PC-9 (cell line): ENCODE results near the gene PRR15. TPM values are rescaled to one million over a fixed set of nuclear protein-coding genes. Genes with fewer than 3 reads are reported as not detected.
A peak's percentile ranks its signal among the peaks of the same experiment; 100 is the strongest.

Experiments
- BruUV-seq: library from RNA; stranded (reverse); fragments of 400-500 nt; replicated peaks from 2 replicates; lab custom pipeline; 2021; lab: Mats Ljungman, UMichigan
- CTCF ChIA-PET: fragments of 300-600 bp; sonication (Branson Sonifier 250); formaldehyde crosslinking; loops from one replicate; lab custom pipeline; 2022; ENCODE audit warnings: antibody characterized with exemption; lab: Charles Lee
- POLR2A ChIA-PET: fragments of 300-600 bp; sonication (Branson Sonifier 250); formaldehyde crosslinking; loops from one replicate; lab custom pipeline; 2022; ENCODE audit warnings: antibody characterized with exemption; ENCODE audit not compliant: unreplicated experiment; lab: Charles Lee
- DNase-seq, 2 experiments: peaks; one replicate each; pipeline versions ENCODE4 v3.0.0 to v3.0.0-alpha.2; 2015 to 2022; ENCODE audit warnings: mixed read lengths in 1 of 2
- H2AFZ ChIP-seq: fragments of 200-600 bp; sonication (generic); 2 replicates; pipeline ENCODE4 v1.8.1; 2017; ENCODE audit warnings: antibody characterized with exemption
- H3F3A ChIP-seq: fragments of 200-600 bp; sonication (generic); 2 replicates; pipeline ENCODE4 v1.8.1; 2017; ENCODE audit warnings: antibody characterized with exemption, mild to moderate bottlenecking, low read depth; ENCODE audit not compliant: insufficient read depth
- H3K27ac ChIP-seq: fragments of 200-600 bp; sonication (generic); 2 replicates; pipeline ENCODE4 v1.6.1; 2016; ENCODE audit warnings: mixed run types
- H3K27me3 ChIP-seq: fragments of 200-600 bp; sonication (generic); 2 replicates; pipeline ENCODE4 v1.6.1; 2016; ENCODE audit warnings: low read depth, mixed run types; ENCODE audit not compliant: insufficient read depth
- H3K36me3 ChIP-seq: fragments of 200-600 bp; sonication (generic); 2 replicates; pipeline ENCODE4 v1.6.1; 2016; ENCODE audit warnings: low read depth, mixed run types
- H3K4me1 ChIP-seq: fragments of 200-600 bp; sonication (generic); replicated peaks from 2 replicates; pipeline ENCODE4 v1.6.1; 2016; ENCODE audit warnings: mixed run types; ENCODE audit not compliant: insufficient read depth
- H3K4me2 ChIP-seq: fragments of 200-600 bp; sonication (generic); 2 replicates; pipeline ENCODE4 v1.6.1; 2017; ENCODE audit warnings: mixed run types
- H3K4me3 ChIP-seq: fragments of 200-600 bp; sonication (generic); 2 replicates; pipeline ENCODE4 v1.6.1; 2016; ENCODE audit warnings: mixed run types
- H3K79me2 ChIP-seq: fragments of 200-600 bp; sonication (generic); 2 replicates; pipeline ENCODE4 v1.6.1; 2017; ENCODE audit warnings: low read depth, mixed run types
- H3K9me2 ChIP-seq: fragments of 200-600 bp; sonication (generic); 2 replicates; pipeline ENCODE4 v1.8.1; 2017; ENCODE audit warnings: mild to moderate bottlenecking; ENCODE audit not compliant: insufficient read depth
- H3K9me3 ChIP-seq: fragments of 200-600 bp; sonication (generic); 2 replicates; pipeline ENCODE4 v1.8.1; 2016; ENCODE audit warnings: low read depth; ENCODE audit not compliant: insufficient read depth
- H4K20me1 ChIP-seq: fragments of 200-600 bp; sonication (generic); 2 replicates; pipeline ENCODE4 v1.8.1; 2017; ENCODE audit not compliant: insufficient read depth
- EZH2 ChIP-seq: fragments of 200-600 bp; sonication (generic); IDR thresholded peaks from 2 replicates; pipeline ENCODE4 v1.8.0; 2017; ENCODE audit warnings: antibody characterized with exemption, low read depth
- intact Hi-C: fragments of 100-400 bp; cut with micrococcal nuclease; formaldehyde crosslinking; loops from one replicate; pipeline ENCODE4 v1.10.0; 2022; ENCODE audit not compliant: unreplicated experiment
- total RNA-seq: library from RNA; stranded (reverse); gene quantifications from 2 replicates; pipeline ENCODE4 v1.2.3, GENCODE V29; 2021
- TF ChIP-seq, protein P1 (sequence below): fragments of 200-600 bp; sonication (generic); conservative IDR thresholded peaks from 2 replicates; pipeline ENCODE4 v1.6.1; 2017; ENCODE audit warnings: mixed run types, antibody characterized with exemption, mild to moderate bottlenecking, moderate library complexity

PRR15 gene
- total RNA-seq, 1 experiment from 2014 or later = 64.9 TPM

DNA sequence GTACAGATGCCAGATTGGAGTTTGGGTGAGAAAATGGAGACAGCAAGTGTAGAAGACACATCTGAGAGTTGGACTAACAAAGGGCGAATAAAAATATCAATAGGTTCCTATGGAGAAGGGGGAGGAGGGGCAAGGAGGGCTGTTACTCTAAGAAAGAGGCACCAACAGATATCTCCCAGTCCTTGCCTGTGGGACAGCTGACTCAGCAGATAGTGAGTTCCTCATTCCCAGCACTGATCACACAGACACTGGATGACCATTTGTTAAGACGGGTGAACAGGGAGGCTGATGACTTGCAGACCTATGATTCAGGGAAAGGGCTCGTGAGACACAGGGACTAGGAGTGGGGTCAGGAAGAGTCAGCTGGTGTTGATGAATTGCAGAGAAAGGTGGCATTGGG lies 5.7 kb upstream of the PRR15 start:
- Histone ChIP-seq H3K79me2 (peaks cover 26% of the 10 kb centered on the region), H3K9me3 (peaks cover 6% of the 10 kb centered on the region; the same call in 1 of the 2 replicates), H3K36me3 (peaks cover 25% of the 10 kb centered on the region; the same call in 1 of the 2 replicates), H3F3A (peaks cover under 1% of the 10 kb centered on the region; the same call in 1 of the 2 replicates), H3K27me3 (no peaks in the 10 kb centered on the region), H3K4me1 (peaks cover 12% of the 10 kb centered on the region; the same call in 1 of the 2 replicates), H3K9me2 (0 out of 2 replicates have a peak, but pooled peaks cover 5% of the 10 kb centered on the region), H4K20me1 (no peaks in the 10 kb centered on the region), H3K27ac (no peak overlapping the region), H3K4me2 (no peak overlapping the region), H3K4me3 (no peak overlapping the region), H2AFZ (no peak overlapping the region)
- CTCF ChIA-PET = no interaction called here
- TF ChIP-seq, protein P1, sequence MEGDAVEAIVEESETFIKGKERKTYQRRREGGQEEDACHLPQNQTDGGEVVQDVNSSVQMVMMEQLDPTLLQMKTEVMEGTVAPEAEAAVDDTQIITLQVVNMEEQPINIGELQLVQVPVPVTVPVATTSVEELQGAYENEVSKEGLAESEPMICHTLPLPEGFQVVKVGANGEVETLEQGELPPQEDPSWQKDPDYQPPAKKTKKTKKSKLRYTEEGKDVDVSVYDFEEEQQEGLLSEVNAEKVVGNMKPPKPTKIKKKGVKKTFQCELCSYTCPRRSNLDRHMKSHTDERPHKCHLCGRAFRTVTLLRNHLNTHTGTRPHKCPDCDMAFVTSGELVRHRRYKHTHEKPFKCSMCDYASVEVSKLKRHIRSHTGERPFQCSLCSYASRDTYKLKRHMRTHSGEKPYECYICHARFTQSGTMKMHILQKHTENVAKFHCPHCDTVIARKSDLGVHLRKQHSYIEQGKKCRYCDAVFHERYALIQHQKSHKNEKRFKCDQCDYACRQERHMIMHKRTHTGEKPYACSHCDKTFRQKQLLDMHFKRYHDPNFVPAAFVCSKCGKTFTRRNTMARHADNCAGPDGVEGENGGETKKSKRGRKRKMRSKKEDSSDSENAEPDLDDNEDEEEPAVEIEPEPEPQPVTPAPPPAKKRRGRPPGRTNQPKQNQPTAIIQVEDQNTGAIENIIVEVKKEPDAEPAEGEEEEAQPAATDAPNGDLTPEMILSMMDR = no peak
- no peak for TF ChIP-seq EZH2
- intact Hi-C loops = no loop called here
- DNase-seq = peak in 1 of 2 experiments; percentile 28
- BruUV-seq = no TSS peak
- POLR2A ChIA-PET = interaction anchor here (0.5 to 0.9 kb wide), 2 partner anchors 62 to 127 kb away, joined by 3 to 7 read pairs; no protein-coding TSS in a partner anchor

DNA sequence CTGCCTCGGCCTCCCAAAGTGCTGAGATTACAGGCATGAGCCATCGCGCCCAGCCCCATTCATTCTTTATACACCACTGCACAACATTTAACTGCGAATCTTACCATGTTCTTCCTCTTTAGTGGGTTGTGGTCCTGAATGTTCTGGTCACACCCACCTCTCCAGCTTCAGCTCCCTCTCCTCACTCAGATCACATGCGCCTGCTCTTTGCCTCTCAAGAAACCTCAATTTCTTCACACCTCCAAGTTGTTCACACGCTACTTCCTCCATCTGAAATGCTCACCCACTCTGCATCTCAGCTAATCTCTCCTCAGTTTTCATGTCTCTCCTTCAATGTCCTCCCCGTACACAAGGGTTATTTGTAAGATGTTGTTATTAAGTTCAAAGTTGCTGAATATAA lies 2.4 kb upstream of the PRR15 start:
- Histone ChIP-seq H3K36me3 (peaks cover 18% of the 10 kb centered on the region), H3K4me3 (peak overlapping the region; percentile 72; the same call in 1 of the 2 replicates), H3K9me2 (no peaks in the 10 kb centered on the region), H4K20me1 (no peaks in the 10 kb centered on the region), H3K79me2 (peaks cover 54% of the 10 kb centered on the region), H3F3A (peaks cover 28% of the 10 kb centered on the region), H3K4me1 (peaks cover 21% of the 10 kb centered on the region), H3K27ac (no peak overlapping the region), H3K27me3 (no peaks in the 10 kb centered on the region), H3K4me2 (peak overlapping the region; percentile 91), H3K9me3 (no peaks in the 10 kb centered on the region), H2AFZ (no peak overlapping the region)
- DNase-seq = peak in 1 of 2 experiments; percentile 19
- intact Hi-C loops = loop anchor here (5.0 to 10.0 kb wide), 2 partner anchors 124 to 316 kb away; no protein-coding TSS in a partner anchor
- CTCF ChIA-PET = interaction anchor here (0.5 kb wide), 1 partner anchor 16 kb away, joined by 3 read pairs; no protein-coding TSS in a partner anchor
- TF ChIP-seq, protein P1 = no peak
- TF ChIP-seq EZH2 = no peak
- POLR2A ChIA-PET = no interaction called here
- BruUV-seq = no TSS peak

- CTCF ChIA-PET = interaction anchor here (0.7 to 1.0 kb wide), 3 partner anchors 8 to 359 kb away, joined by 3 read pairs; no protein-coding TSS in a partner anchor
- peak overlapping the region; percentile 72 for H3K4me3 ChIP-seq
- H3K27ac ChIP-seq = peak overlapping the region; percentile 92
- peaks cover 6% of the 10 kb centered on the region; the same call in 1 of the 2 replicates for H3K9me3 ChIP-seq
- intact Hi-C loops = loop anchor here (2.0 to 10.0 kb wide), 4 partner anchors 122 to 636 kb away; no protein-coding TSS in a partner anchor
- peaks cover 65% of the 10 kb centered on the region for H3K79me2 ChIP-seq
- peaks cover 30% of the 10 kb centered on the region for H3F3A ChIP-seq
- H3K4me2 ChIP-seq = peak overlapping the region; percentile 91
- H4K20me1 ChIP-seq = no peaks in the 10 kb centered on the region
- H3K9me2 ChIP-seq = no peaks in the 10 kb centered on the region
- H3K36me3 ChIP-seq = peaks cover 25% of the 10 kb centered on the region
- H2AFZ ChIP-seq = peak overlapping the region; percentile 84
- H3K27me3 ChIP-seq = no peaks in the 10 kb centered on the region
- TF ChIP-seq, protein P1 = no peak
- TF ChIP-seq EZH2 = no peak
- H3K4me1 ChIP-seq = peaks cover 28% of the 10 kb centered on the region
- peak in 1 of 2 experiments; percentile 37 for DNase-seq
- POLR2A ChIA-PET = interaction anchor here (0.6 to 1.1 kb wide), 12 partner anchors 13 to 1885 kb away, joined by 4 to 29 read pairs (median 16); no protein-coding TSS in a partner anchor
- BruUV-seq = no TSS peak
Observed at GRCh38 chr7:29562307-29562706, 1.3 kb upstream of the PRR15 start.
